A204.1 (cell line): ENCODE results near the gene SPRYD4.
"Not testable (repeated sequence)": the region's sequence is repeated elsewhere in the genome, so short reads cannot be mapped to it uniquely, and the experiment has no call there.

Experiments
- FAIRE-seq: peaks from 2 replicates; lab custom pipeline; 2012; peaks lifted over from hg19 to GRCh38; lab: Jason Lieb, UNC

Gene SPRYD4

DNA sequence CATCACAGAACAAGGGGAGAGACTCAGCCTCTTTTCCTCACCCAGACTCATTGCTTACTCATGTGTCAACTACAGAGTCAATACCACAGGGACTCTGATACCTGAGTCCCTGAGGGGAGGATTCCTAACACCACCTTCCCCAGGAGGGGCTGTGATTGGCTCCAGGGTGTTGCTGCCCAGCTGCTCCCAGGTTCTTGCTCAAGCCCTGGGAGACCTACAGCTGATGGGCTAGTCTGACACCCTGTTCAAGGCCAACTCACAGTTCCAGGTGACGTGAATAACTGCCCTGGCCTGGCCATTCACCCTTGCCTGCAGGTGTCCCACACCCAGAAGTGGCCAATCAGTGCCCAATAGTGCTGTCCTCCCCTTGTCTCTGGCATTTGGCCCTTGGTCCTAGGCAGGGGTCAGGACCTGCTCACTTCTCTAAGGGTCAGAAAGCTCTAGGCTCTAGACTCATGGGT lies 8.6 kb downstream of the SPRYD4 start:
- no peak for FAIRE-seq

DNA sequence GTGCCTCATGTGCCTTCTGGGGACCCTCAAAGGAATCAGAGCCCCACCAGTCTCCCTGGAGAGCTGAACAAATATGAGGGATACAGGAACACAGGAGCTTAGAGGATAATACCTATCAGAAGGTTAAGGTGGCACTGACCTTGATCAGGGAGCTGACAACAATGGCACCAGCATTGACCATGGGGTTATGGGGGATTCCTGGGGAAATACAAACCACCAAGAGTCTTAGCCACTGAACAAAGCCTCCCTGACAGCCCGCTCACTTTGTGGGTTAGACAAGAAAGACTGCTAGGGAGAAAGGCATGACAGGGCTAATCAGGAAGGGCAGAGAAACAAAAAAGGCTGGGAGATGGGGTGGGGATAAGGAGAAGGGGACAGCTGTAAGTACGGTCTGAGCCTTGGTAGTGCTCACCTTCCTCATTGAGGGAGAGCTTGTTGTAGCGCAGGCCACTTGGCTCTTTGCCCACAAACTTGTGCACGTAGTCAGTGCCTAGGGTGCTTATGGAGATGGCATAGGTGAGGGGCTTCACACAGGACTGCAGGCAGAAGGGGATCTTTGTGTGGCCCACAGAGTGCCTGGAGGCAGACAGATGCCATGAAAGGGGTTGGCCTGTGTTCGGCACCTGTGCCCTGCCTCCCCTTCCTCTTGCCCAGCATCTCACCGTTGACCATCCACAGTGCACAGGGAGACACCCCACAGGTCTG lies 9.3 kb downstream of the SPRYD4 start:
- FAIRE-seq = no peak

DNA sequence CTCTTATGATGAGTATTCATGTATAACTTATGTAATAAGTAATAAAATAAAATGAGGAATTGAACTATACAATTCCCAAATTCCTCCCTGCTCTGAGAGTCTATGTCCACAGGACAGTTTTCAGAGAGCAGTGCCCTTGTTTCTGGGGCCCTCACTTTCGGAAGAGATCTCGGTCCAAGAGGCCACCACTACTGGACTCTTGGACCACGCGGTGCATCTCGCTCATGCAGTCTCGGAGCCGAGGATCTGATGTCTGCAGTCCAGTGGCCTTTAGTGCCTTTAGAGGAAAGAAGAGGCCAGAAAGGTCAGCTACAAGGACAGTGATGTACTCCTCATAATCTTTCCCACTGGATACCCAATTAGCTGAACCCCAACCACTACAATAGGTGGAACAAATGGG lies 11.2 kb downstream of the SPRYD4 start:
- no peak for FAIRE-seq

DNA sequence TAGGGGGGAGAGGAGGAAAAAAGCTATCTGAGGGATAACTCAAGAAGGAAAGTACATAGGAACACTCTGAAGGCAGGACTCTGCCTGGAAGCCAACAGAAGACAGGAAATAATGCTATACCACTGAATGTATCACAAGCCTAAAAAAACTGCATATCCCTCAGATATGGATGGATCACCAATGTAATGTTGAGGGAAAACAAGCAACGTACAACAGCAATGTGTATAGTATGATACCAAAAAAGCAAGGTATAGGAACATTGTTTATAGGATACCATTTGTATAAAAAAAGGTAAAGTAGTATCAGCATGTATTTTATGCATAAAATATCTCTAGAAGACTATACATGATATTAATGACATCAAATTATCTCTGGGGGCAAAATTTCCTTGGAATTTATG lies 16.2 kb downstream of the SPRYD4 start:
- FAIRE-seq = no peak

DNA sequence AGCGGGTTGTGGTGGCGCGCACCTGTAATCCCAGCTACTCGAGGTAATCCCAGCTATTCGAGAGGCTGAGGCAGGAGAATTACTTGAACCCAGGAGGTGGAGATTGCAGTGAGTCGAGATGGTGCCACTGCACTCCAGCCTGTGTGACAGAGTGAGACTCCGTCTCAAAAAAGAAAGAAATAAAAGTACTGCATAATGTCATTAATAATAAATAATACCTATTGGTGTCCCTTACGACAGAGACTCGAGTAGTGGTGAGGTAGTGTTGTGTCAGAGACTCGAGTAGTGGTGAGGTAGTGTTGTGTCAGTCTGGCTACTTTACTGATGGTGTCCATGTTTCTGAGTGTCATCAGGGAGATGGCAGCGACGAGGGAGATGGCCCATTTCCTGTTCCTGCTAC lies 18.3 kb downstream of the SPRYD4 start:
- no peak for FAIRE-seq

DNA sequence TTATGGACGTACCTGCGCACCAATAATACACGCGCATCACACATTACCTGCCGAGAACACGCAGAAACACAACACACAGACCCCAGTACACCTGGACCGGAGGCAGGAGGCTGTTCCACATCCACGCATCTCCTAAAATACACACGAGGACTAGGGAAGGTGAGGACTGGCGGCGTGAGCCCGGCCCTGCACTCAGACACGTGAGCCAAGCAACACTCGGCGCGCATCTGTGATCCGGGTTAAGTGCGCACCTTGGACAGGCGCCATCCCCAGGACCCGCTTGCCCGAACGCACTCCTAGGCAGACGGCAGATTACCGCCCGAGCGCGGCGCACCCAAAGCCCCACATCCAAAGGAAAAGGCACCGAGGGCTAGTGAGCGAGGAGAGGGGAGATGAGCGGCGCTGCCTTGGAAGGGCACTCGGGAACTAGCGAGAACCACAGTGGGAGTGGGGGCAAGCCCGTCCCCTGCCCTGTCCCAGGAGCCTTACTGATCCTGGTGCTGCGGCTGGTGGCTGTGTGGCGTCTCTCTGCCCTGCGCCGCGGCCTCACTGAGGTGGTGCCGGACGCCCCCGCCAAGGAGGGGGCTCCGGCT lies 19.2 kb downstream of the SPRYD4 start:
- no peak for FAIRE-seq

DNA sequence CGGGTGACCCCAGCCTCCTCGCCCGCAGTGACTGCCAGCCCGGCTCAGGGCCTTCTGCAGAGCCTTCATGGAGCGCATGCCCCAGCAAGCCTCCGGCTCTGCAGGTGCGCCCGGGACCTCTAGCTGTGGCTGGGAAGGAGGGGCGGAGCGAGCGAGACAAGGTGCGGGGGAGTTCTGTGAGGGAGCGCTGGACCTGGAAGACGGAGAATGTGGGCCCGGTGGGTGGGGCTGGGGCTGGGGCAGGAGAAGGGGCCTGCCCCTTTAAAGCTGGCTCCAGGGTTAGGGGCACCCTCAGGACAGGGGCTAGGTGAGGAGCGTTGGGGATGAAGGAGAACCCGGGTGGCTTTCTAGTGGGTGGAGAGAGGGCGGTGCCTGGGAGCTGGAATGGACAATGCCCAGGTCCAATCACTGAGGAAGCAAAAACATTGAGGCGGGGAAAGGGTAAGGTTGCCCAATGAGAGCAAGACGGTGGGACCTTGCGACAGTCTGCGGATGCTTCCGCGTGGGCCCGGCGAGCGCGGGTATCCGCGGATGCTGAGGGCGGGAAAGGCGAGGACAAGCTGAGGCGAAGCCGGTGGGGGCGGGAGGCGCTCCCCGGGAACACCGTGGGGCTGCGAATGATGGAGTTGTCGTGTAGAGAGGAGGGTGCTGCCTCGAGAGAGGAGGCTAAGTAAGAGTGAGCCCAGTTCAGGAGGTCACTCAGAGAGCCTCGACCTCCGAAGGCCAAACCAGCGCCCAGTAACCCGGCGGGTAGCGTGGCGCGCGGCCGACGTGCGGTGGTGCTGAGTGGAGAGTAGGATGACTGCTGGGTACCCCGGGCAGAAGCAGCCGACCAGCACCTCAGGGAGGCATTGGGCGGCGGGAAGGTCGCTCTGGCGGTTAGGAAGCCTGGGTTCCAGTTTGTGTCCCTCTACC lies 19.9 kb downstream of the SPRYD4 start, which contains the start of gene GLS2:
TSS of gene GLS2 (minus strand) at position 121 of the 915 bp plus-strand sequence. CDS start at position 78, 43 bp downstream.
- FAIRE-seq = no peak

DNA sequence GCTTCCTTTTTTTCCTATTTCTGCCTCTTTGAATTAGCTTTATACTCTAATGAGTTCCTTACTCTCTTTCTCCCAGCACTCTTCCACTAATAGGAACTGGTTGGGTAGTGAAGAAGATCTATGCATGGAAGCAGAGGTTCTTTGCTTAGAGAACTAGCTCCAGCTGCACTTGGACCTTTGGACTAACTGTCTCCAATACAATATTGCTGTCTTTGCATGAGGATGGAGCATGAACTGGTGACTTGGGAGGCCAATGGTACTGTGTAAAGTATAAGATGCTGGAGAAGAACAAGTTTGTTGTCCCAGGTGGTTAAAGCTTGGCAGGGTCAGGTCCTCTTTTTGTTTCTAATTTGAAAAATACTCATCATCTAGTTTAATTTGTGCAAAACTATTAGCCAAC lies 22.0 kb downstream of the SPRYD4 start:
- FAIRE-seq = no peak

DNA sequence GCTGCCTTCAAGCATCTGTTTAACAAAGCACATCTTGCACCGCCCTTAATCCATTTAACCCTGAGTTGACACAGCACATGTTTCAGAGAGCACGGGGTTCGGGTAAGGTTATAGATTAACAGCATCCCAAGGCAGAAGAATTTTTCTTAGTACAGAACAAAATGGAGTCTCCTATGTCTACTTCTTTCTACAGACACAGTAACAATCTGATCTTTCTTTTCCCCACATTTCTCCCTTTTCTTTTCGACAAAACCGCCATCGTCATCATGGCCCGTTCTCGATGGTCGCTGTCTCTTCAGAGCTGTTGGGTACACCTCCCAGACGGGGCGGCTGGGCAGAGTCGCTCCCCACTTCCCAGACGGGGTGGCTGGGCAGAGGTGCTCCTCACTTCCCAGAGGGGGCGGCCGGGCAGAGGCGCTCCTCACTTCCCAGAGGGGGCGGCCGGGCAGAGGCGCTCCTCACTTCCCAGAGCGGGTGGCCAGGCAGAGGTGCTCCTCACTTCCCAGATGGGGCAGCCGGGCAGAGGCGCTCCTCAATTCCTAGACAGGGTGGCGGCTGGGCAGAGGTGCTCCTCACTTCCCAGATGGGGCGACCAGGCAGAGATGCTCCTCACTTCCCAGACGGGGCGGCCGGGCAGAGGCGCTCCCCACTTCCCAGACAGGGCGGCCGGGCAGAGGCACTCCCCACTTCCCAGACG lies 25.2 kb downstream of the SPRYD4 start:
- FAIRE-seq = not testable (repeated sequence)

DNA sequence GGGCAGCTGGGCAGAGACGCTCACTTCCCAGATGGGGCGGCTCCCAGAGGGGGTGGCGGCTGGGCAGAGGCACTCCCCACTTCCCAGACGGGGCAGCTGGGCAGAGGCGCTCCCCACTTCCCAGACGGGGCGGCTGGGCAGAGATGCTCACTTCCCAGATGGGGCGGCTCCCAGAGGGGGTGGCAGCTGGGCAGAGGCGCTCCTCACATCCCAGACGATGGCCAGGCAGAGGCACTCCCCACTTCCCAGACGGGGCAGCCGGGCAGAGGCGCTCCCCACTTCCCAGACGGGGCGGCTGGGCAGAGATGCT lies 25.7 kb downstream of the SPRYD4 start:
- not testable (repeated sequence) for FAIRE-seq

DNA sequence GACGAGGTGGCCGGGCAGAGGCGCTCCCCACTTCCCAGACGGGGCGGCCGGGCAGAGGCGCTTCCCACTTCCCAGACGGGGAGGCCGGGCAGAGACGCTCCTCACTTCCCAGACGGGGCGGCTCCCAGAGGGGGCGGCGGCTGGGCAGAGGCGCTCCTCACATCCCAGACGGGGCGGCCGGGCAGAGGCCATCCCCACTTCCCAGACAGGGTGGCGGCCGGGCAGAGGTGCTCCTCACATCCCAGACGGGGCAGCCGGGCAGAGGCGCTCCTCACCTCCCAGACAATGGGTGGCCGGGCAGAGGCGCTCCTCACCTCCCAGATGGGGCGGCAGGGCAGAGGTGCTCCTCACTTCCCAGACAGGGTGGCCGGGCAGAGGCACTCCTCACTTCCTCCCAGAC lies 26.1 kb downstream of the SPRYD4 start:
- not testable (repeated sequence) for FAIRE-seq

DNA sequence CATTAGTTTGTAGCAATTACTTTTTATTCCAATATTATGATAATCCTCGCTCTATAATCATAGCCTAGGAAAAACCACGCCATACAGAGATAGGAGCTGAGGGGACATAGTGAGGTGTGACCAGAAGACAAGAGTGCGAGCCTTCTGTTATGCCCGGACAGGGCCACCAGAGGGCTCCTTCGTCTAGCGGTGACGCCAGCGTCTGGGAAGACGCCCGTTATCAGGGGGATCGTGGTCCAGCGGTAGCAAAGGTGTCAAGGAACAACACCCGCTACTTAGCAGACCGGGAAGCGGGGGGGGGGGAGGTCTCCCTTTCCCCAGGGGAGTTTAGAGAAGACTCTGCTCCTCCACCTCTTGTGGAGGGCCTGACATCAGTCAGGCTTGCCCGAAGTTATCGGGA lies 28.3 kb downstream of the SPRYD4 start:
- FAIRE-seq = not testable (repeated sequence)

DNA sequence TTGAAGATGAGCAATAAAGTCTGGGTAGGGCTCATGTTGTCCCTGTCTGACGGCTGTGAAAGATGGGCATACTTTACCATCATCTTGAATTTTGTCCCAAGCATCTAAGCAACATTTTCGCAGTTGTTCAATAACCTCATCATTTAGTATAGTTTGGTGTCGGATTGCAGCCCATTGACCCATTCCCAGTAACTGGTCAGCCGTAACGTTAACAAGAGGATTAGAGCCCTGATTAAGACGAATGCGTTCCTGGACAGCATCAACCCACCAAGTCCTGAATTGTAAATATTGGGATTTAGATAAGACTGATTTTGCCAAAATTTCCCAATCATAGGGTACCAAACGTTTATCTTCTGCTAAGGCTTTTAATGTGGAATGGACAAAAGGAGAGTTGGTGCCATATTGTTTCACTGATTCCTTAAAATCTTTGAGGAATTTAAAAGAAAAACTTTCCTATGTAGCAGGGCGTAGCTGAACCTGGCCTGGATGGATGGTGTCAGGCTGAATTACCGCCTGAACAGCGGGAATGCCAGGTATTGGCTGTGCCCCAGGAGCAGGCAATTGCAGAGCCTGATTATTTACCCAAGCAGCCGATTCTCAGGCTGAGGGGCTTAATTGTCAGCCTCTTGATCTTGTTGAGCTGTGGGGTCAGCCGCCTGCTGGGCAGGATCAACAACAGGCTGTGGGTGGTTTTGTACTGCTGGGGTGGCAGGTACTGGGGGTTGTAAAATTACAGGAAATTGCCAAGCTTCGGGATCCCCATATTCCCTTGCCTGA lies 29.9 kb downstream of the SPRYD4 start:
- not testable (repeated sequence) for FAIRE-seq

DNA sequence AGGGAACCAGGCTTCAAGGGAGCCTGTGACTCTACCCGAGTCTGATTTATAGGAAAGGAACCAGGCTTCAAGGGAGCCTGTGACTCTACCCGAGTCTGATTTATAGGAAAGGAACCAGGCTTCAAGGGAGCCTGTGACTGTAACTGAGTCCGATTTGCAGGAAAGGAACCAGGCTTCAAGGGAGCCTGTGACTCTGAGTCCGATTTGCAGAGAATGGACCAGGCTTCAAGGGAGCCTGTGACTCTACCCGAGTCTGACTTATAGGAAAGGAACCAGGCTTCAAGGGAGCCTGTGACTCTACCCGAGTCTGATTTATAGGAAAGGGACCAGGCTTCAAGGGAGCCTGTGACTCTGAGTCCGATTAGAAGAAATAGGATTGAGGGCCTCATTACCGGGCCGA lies 31.1 kb downstream of the SPRYD4 start:
- not testable (repeated sequence) for FAIRE-seq

DNA sequence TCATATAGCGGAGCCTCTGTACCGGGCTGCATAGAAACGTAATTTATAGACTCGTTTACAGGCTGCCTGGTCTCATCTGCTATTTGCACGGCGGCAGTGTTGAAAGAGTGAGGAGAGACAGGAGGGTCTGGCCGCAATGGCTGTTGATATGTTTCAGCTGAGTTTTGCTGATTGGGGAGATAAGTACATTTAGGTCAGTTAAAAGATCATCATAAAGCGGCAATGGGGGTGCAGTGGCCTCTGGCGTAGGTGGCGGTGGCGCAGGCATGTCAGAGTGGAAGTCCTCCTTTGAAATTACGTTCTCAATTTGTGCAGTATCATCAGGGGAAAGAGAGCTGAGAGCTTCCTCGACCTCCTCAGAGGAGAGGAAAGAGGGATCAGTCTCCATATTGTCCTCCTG lies 31.5 kb downstream of the SPRYD4 start:
- not testable (repeated sequence) for FAIRE-seq

DNA sequence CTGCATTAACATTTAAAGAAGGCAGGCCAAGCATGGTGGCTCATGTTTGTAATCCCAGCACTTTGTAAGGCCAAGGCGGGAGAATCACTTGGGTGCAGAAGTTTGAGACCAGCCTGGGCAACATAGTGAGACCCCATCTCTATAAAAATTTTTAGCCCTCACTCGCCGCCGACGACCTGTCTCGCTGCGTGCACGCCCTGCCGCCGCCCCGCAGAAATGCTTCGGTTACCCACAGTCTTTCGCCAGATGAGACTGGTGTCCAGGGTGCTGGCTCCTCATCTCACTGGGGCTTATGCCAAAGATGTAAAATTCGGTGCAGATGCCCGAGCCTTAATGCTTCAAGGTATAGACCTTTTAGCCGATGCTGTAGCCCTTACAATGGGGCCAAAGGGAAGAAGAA lies 42.4 kb downstream of the SPRYD4 start:
- FAIRE-seq = no peak

DNA sequence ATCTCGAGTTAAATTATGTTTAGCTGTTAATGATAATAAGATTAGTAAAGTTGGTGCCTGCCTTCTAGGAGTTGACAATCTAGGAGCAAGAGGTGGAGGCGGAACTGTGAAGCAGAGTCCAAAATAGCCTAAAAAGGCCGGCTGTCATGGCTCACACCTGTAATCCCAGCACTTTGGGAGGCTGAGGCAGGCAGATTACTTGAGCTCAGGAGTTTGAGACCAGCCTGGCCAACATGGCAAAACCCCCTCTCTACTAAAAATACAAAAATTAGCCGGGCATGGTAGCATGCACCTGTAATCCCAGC lies 45.6 kb downstream of the SPRYD4 start:
- FAIRE-seq = not testable (repeated sequence)

DNA sequence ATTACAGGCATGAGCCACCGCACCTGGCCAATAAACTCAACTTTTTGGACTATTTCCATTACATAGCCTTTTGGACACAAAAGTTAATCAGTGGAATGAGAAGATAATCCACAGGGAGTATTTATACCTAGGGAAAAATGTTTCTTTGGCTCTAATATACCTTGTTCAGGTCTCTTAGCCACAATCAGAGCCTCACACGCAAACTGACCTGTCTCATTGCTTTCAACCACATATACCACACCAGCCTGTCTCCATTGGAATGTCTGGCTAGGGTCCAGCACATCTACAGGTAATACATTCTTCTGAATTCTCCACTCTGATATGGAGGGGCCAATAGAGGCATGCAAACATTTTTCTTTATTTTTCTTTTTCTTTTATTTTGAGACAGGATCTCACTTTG lies 49.5 kb downstream of the SPRYD4 start:
- FAIRE-seq = no peak

DNA sequence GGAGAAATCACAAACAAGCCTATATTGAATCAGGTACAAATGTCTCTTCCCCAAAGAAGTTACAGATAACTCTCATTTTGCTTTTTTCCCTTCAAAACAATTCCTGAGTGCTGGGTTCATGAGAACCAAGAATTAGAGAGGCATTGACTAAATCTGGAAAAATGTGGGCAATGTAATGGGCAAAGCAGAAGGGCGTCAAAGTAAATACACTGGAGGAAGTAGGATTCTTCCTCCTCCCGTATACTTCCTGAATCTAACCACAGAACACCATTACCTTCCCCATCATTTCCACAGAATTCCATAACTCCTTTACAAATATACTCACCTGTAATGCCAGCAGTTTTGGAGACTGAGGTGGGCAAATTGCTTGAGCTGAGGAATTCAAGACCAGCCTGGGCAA lies 50.2 kb downstream of the SPRYD4 start:
- no peak for FAIRE-seq

DNA sequence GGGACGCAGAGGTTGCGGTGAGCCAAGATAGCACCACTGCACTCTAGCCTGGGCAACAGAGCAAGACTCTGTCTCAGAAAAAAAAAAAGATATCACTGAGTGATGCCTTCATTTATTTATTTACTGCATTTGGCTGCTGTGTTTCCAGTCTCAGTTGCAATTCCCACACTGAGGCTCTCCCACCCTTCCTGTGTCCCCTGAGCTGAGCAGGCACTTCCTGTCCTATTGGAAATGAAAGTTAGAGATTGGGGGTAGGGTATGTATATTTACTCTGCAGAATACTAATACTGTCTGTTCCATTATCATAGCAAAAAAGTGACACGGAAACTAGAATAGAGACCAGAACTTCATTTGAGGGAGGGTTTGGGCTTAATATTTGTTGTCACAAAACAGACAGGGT lies 51.7 kb downstream of the SPRYD4 start:
- FAIRE-seq = no peak

DNA sequence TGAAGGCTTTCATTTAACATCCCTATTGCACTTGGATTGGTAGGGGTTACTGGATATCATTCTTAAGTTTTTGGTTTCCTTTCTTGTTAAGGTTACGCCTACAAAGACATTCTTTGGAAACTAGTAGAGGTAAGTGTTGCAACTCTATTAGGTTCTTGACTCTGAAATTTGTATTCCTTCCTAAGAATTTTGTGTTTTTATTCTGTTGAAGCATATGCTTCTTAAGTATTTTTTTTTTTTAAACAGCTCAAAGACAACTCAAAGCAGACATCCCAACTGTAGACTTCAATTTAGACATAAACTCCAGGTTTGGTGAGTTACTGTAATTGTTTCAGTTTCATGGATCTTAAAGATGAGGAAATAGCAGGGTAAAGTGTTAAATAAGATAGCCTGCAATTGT lies 52.1 kb downstream of the SPRYD4 start:
- no peak for FAIRE-seq

DNA sequence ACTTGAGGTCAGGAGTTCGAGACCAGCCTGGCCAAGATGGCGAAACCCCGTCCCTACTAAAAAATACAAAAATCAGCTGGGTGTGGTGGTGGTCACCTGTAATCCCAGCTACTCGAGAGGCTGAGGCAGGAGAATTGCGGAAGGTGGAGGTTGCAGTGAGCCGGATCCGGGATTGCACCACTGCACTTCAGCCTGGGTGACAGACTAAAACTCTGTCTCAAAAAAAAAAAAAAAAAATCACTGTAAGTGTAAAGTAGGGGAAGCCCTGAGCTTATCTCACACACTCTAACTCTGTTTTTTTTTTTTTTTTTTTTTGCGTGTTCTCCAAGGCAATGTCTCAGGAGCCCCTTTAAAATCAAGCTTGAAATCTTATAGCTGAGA lies 52.8 kb downstream of the SPRYD4 start:
- no peak for FAIRE-seq
